Heart left ventricle (tissue), 13 donors: ENCODE data around the gene ROBO3.

ENCODE experiments used
- CTCF ChIP-seq, 12 donors: fragments of 200-600 bp; sonication (generic) in 4 of 12; IDR thresholded peaks; one replicate each; pipeline versions ENCODE4 v1.5.0 to v1.8.0; 2018 to 2022; ENCODE audit warnings: antibody characterized with exemption in 12 of 12, mild to moderate bottlenecking in 5 of 12
- POLR2A ChIP-seq, 2 donors: fragments of 450-650 bp; IDR thresholded peaks; one replicate each; pipeline ENCODE4 v1.6.1; 2017; ENCODE audit warnings: antibody characterized with exemption in 2 of 2, mild to moderate bottlenecking in 2 of 2, moderate library complexity in 2 of 2
- donor health status: ischemic (EF 13 %, LVEDD 7.1; RV severe dilation, severe dysfunction).
- donor health status: DM: no; HTN: yes; CAD: no.
- donor health status: DM: no; HTN: no; CAD: no.
- donor health status: ischemic (EF 25% LVEDD 6.9; RV normal size, moderate dysfunction).
- donor health status: ischemic (EF 25% LVEDD 5.7; RV mildly dilated, moderate dysfunction).
- donor health status: ischemic (EF 35%, LVEDD 5.7; RV mildly dilated, moderate dysfunction).
- donor health status: nonischemic (EF 11% LVEDD 7.7; RV severe dilation, severe dysfunction).
- donor health status: DM: yes; HTN: yes; CAD: no.
- donor health status: PGD.
- donor health status: ischemic (EF 29% LVEDD 5.4; RV normal size, mild dysfunction).
- donor health status: nonischemic (EF 23%, LVEDD 6.1; RV moderate dilation, normal function).

GRCh38 chr11:124928942-124929665 is 63.9 kb downstream of the ROBO3 start:
- TF ChIP-seq CTCF (IDR thresholded peaks at IDR 0.05), result no peak
- no peak for TF ChIP-seq POLR2A (IDR thresholded peaks at IDR 0.05)
